Activated naive CD8-positive, alpha-beta T cell treated with anti-CD3 and anti-CD28 coated beads, Interleukin-2, amount 50 U/mL, for 16 hours (primary cell): ENCODE measurements around the gene CXCL9.
"Not testable (repeated sequence)": the region's sequence is repeated elsewhere in the genome, so short reads cannot be mapped to it uniquely, and the experiment has no call there.

ENCODE experiments used
- DNase-seq: peaks from one replicate; pipeline ENCODE4 v3.0.0-alpha.2; 2020; ENCODE audit warnings: low read depth, low spot score

The CXCL9 gene

DNA sequence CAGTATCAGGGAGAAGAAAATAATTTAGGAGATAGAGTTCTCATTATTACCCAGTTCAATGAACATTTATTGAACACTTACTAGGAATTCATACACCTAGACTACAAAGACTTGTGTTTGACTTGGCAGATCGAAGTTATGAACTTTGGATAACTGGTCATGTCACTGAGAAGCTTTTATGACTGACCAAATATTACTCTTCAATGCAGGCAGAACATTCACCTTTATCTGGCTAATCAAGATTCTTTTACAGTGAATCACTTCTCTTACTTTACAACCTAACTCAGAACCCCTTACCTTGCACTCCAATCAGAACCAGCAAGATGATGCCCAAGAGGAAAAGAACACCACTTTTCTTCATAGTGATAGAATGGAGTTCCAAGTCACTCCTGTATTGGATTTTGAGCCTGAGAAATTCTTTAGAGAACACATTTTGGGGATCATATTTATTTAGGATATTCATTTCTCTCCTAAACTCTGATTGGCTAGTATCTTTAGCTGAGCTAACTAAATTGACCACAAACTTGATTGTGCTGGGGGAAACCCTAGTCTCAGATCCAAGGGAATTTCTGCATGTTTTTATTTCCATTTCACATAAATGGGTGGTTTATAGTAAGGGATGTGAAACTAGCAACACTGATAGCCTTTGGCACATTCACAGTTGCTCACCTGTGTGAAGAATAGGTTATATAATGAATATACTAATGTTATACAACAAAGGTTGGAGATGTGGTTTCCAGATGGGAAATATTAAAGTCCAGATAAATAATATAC lies at the start of gene CXCL9:
CXCL9 (minus strand) TSS at position 421 of the 774 bp plus-strand sequence; CDS start at position 361, 60 bp downstream.
- no peak for DNase-seq

- no peak for DNase-seq
Measured at GRCh38 chr4:76055421-76055820, 48.1 kb upstream of the CXCL9 start.

DNA sequence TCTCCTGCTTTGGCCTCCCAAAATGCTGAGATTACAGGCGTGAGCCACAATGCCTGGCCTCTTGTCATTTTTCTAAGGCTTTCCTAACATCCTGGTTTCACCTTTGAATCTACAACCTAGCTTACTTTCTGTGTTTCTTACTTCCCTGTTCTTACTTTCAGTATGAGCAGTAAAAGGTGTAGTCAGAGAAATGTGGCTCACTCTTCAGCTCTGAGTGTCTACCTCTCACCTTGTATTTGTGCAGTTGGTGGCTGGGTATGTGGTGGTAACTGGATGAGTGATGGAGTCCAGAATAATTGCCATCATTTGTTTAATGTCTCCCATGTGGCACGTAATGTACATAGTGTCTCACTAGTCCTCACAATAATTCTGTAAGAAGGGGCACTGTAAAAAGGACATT lies 47.7 kb upstream of the CXCL9 start:
- DNase-seq: no peak

DNA sequence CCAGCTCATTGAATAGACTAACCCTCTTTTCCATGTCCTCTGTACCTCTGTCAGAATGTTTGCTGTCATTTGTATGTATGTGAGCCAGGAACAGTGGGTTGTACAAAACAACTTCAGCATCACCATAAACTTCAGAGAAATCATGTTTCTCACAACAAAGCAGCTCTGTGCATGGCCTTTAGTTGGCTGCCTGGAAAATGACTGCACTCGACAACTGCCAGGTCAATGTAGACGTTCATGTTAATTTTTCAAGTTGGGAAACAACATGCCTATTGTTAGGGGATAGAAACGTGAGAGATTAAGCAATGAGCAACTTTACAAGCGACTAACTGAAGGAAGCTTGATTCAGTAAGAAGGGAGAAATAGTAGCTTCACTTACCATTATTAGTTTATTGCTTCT lies 46.4 kb upstream of the CXCL9 start:
- DNase-seq: no peak

GRCh38 chr4:76050560-76051050 lies 43.3 kb upstream of the CXCL9 start:
- not testable (repeated sequence) for DNase-seq

- not testable (repeated sequence) for DNase-seq
Measured at GRCh38 chr4:76049860-76050416, 42.6 kb upstream of the CXCL9 start.

GRCh38 chr4:76044686-76045085 lies 37.4 kb upstream of the CXCL9 start:
- DNase-seq: not testable (repeated sequence)

DNA sequence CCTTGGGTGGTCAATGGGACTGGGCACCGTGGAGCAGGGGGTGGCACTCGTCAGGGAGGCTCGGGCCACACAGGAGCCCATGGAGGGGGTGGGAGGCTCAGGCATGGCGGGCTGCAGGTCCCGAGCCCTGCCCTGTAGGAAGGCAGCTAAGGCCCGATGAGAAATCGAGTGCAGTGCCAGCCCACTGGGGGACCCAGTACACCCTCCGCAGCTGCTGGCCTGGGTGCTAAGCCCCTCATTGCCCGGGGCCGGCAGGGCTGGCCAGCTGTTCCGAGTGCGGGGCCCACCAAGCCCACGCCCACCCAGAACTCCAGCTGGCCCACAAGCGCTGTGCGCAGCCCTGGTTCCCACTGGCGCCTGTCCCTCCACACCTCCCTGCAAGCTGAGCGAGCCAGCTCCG lies 36.0 kb upstream of the CXCL9 start:
- DNase-seq: not testable (repeated sequence)

DNA sequence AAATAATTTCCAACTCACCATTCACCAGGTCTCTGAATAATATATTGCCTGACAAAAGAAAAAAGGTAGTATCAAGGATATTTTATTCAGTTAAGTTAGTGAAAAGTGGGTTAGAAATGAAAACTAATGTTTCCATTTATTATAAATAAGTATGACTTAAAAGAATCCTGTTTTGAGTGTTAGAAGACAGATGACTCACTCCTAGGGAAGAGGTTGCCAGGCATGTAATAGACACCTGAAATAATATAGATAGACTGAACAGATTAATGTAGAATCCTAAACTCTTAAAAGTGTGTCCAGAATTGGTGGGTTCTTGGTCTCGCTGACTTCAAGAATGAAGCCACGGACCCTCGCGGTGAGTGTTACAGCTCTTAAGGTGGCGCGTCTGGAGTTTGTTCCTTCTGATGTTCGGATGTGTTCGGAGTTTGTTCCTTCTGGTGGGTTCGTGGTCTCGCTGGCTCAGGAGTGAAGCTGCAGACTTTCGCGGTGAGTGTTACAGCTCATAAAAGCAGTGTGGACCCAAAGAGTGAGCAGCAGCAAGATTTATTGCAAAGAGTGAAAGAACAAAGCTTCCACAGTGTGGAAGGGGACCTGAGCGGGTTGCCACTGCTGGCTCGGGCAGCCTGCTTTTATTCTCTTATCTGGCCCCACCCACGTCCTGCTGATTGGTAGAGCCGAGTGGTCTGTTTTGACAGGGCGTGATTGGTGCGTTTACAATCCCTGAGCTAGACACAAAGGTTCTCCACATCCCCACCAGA lies 35.1 kb upstream of the CXCL9 start:
- not testable (repeated sequence) for DNase-seq

- DNase-seq: no peak
Measured at GRCh38 chr4:76036855-76037254, 29.5 kb upstream of the CXCL9 start.

DNA sequence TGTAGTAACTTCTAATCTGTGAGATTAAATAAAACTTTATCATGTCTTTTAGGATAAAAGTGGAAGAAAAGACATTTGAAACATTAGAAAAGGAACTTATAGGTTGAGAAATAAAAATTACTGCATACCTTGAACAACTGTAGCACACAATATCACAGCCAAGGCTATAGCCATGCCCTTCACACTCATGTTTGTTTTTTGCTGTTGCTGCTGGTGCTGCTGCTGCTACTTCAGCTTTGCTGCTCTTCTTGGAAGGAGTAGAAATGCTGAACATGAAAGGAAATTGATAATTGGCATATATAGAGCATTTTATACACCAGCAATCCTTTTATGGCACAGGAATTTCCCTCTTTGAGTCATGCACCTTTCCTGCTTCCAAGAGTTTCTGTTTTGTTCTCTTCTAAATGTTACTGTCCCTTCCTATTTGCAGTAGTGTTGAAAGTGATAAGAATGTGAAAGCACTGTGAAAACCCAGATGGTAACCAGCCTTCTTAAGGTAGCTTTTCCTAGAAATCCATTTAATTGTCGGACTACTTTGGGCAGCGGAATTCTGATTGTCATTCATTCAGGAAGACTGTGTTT lies 28.6 kb upstream of the CXCL9 start, which contains the start of gene CXCL11:
CXCL11 (minus strand) TSS at position 272 of the 582 bp plus-strand sequence; CDS start at position 189, 83 bp downstream.
- DNase-seq: no peak

- DNase-seq: no peak
Measured at GRCh38 chr4:76035141-76035540, 27.8 kb upstream of the CXCL9 start.

DNA sequence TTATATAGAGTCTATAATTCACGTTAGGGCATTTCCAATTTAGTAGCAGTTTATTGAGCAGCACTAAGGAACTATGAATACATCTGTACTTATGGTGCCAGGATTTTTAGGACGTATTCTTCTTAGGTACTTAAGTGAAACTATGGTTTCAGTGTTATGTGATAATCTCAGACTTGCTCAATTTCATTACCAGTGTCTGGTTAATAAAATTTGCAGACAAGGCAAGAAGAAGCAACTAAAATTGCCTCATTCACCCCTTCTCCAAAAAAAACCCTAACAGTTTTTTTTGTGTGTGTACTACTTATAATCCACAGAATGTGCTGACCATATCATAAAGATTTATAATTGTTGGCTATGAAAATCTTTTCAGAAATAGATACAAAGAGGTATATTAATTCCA lies 22.0 kb upstream of the CXCL9 start:
- no peak for DNase-seq

- DNase-seq: no peak
Measured at GRCh38 chr4:76028350-76028765, 21.0 kb upstream of the CXCL9 start.

DNA sequence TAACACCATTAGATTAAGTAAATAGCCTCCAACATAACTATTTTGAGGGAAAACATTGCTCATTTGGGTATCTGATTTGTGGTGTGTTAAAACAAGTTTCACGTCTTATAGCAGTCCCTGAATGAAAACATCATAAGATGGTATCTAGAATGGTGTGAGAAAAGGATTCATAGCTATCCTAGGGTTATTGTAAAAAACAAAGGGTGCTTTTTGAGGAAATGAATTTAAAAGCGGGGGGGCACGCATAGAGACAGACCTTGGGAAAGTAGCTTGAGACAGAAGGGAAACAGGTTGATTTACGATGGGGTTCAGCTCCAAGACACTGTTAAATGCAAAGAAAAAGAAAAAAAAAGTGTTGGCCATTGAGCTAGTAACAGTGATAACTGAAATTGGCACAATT lies 16.8 kb upstream of the CXCL9 start:
- DNase-seq: no peak

DNA sequence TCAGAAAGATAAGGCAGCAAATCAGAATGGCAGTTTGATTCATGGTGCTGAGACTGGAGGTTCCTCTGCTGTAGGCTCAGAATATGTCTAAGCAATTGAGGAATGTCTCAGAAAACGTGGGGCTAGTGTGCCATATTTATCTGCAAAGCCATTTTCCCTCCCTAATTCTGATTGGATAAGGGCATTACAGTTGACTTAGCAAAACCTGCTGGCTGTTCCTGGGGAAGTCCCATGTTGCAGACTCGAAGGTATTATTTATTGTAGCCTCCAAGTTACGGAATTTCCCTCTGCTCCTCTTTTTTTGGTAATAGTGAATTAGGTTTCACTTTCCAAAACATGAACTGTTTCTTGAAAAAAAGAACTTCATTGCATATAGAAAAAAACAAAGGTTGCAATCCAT lies 16.1 kb upstream of the CXCL9 start, which contains the start of gene CXCL10:
CXCL10 (minus strand) TSS at position 109 of the 400 bp plus-strand sequence; CDS start at position 43, 66 bp downstream.
- no peak for DNase-seq

DNA sequence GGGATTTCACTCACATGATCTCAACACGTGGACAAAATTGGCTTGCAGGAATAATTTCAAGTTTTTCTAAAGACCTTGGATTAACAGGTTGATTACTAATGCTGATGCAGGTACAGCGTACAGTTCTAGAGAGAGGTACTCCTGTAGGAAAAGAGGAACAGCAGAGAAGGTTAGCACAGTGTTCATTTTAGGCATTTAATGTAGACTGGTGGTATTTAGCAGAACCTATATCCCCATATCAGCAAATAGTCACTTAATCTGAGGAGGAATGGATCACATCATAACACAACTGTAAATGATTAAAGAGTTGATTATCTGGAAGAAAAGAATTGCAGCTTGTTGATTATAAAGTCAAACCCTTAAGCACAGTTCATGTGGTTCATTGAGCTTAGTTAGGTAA lies 15.4 kb upstream of the CXCL9 start:
- no peak for DNase-seq

DNA sequence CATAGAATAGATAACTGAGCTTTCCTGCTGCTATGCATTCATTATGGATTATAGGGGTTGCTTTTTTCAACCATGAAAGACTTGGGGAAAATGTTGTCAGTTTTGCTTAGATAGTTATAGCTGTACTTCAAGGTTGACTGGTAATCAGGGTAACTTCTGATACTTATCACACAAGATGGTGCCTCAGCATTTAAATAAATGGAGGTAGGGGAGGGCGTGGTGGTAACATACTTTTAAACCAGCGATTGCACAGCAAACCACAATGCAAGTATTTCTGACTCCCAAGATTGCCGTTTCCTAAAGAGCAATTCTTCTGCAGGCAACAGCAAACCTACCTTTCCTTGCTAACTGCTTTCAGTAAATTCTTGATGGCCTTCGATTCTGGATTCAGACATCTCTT lies 14.7 kb upstream of the CXCL9 start:
- DNase-seq: no peak

- no peak for DNase-seq
Measured at GRCh38 chr4:76017056-76017686, 9.9 kb upstream of the CXCL9 start.

- no peak for DNase-seq
Measured at GRCh38 chr4:76016393-76016792, 9.1 kb upstream of the CXCL9 start.

GRCh38 chr4:76013540-76013939 lies 6.2 kb upstream of the CXCL9 start:
- DNase-seq: no peak
